Gastrocnemius medialis (tissue), 4 donors: Measurements from ENCODE around the gene NME3.

ENCODE experiments used
- POLR2A ChIP-seq, 2 donors: fragments of 450-650 bp; IDR thresholded peaks; one replicate each; pipeline ENCODE4 v1.6.1; 2017; ENCODE audit warnings: antibody characterized with exemption in 2 of 2, mild to moderate bottlenecking in 2 of 2, moderate library complexity in 2 of 2
- TF ChIP-seq, protein P1 (sequence below), 5 experiments: fragments of 450-650 bp in 3 of 5; fragments of 200-600 bp in 2 of 5; sonication (generic) in 2 of 5; IDR thresholded peaks in 4 of 5; conservative IDR thresholded peaks in 1 of 5; 1 replicate in 4 of 5; 2 replicates in 1 of 5; pipeline ENCODE4 v1.5.1; 2016 to 2019; ENCODE audit warnings: antibody characterized with exemption in 5 of 5, mild to moderate bottlenecking in 3 of 5, moderate library complexity in 3 of 5

DNA sequence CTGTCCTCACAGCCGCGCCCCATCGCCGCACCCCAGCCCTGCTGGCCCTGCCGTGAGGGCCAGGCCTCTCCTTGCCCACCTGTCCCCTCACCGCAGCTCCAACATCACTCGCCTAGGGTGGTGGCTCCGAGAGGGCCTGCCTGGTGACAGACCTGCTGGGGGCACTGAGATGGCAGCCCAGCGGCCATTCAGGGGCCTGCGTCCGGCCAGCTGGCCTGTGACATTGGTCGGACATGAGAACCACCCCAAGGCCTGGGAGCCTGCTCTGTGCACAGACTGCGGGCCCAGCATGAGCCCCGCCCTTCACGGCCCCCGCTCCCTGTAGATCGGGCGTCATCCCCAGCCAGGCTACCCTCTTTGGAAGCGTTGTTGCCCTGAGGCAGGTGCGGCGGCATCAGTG, 11.8 kb downstream of the NME3 start:
- TF ChIP-seq, protein P1, sequence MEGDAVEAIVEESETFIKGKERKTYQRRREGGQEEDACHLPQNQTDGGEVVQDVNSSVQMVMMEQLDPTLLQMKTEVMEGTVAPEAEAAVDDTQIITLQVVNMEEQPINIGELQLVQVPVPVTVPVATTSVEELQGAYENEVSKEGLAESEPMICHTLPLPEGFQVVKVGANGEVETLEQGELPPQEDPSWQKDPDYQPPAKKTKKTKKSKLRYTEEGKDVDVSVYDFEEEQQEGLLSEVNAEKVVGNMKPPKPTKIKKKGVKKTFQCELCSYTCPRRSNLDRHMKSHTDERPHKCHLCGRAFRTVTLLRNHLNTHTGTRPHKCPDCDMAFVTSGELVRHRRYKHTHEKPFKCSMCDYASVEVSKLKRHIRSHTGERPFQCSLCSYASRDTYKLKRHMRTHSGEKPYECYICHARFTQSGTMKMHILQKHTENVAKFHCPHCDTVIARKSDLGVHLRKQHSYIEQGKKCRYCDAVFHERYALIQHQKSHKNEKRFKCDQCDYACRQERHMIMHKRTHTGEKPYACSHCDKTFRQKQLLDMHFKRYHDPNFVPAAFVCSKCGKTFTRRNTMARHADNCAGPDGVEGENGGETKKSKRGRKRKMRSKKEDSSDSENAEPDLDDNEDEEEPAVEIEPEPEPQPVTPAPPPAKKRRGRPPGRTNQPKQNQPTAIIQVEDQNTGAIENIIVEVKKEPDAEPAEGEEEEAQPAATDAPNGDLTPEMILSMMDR (IDR thresholded peaks at IDR 0.05 in 4 of 5, conservative IDR thresholded peaks at IDR 0.05 in 1 of 5): no peak
- no peak for TF ChIP-seq POLR2A (IDR thresholded peaks at IDR 0.05)
